Epithelial cell of prostate (primary cell): ENCODE results near the gene DKK3.

ENCODE experiments used
- DNase-seq: peaks from one replicate; pipeline ENCODE4 v3.0.0-alpha.2; 2011; ENCODE audit warnings: low read depth, low spot score
- H3K27ac ChIP-seq: fragments of 450-650 bp; 2 replicates; pipeline ENCODE4 v1.5.1; 2017; ENCODE audit warnings: mild to moderate bottlenecking

Gene DKK3

DNA sequence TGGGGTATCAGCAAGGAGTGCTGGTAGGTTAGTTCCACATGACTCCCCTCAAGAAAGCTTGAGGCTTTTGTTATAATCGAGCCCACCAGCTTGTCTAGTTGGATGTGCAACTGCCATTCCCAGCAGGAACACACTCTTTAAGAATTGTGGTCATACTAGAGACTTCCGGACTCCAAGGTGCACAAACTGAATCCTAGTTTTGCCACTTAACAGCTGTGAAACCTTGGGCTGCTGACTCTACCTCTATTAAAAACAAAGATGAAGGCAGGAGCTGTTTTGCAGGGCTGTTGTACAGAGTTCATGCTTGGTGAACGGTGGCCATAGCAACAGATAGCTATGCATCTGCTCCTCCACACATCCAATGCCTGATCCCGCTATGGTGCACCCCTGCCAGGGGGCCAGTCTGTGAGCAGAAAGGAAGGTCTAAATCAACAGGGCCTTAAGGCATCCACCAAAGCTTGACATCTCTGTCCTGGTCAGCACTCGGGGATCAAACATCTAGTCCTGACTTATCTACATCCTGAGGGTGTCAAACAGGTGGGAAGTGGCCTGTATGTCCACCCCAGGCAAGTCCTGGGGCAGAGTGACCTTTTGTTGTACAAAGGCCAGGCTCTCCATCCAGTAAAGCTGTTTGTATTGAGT is 36.4 kb downstream of the DKK3 start:
- H3K27ac ChIP-seq = no peak overlapping the region

DNA sequence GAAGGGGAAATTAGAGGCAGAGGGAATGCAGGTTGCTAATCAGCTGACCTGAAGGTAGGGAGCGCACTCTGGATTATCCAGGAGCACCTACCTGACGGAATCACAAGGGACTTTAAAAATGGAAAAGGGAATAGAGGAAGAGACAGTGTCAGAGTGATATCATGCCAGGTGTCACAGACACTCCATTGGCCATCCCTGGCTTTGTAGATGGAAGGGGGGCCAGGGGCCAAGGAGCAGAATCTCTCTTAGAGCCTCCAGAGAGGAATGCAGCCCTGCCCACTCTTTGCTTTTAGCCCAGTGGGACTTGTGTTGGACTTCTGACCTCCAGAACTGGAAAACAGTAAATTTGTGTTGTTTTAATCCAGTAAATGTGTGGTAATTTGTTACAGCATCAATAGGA is 37.9 kb downstream of the DKK3 start:
- DNase-seq = no peak
- H3K27ac ChIP-seq = no peak overlapping the region

More for the DNA sequence above, 36.4 kb downstream of the DKK3 start:
- DNase-seq = no peak

DNA sequence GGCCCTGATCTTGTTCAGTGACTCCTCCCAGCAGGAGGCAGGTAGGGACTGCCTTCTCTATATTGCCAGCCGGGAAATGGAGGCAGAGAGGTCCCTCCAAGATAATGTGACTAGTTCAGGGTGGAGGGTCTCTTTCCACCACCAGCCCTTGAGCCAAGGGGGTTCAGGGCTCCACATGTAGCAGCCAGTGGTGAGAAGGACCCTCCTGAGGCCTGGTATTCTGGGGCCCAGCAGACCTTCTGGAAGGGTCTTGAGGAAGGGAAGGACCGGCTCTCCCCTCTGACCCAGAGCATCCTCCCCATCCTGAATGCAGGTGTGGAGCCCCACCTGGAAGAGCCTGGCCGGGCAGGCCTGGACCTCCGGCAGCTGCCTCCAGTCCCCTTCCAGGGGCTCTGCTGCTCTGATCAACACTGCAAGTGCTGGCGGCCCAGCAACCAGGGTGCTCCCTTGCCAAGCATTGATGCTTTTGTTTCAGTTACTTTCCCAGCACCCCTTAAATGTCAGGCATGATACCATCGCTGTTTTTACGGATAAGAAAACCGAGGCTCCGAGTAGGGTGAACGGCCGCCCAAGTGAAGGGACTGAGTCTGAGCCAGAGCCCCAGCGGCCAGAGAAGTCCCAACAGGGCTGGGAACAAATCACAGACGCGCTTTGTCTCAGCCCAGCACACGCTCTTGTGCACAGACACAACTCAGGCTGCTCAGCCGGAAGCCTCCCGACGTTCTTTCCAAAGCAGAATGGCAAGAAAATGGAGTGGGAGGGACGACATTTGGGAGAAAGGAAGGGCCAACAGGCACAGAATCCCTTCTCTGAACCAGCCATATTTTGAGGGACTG is 38.8 kb downstream of the DKK3 start:
- DNase-seq = no peak
- no peak overlapping the region for H3K27ac ChIP-seq

DNA sequence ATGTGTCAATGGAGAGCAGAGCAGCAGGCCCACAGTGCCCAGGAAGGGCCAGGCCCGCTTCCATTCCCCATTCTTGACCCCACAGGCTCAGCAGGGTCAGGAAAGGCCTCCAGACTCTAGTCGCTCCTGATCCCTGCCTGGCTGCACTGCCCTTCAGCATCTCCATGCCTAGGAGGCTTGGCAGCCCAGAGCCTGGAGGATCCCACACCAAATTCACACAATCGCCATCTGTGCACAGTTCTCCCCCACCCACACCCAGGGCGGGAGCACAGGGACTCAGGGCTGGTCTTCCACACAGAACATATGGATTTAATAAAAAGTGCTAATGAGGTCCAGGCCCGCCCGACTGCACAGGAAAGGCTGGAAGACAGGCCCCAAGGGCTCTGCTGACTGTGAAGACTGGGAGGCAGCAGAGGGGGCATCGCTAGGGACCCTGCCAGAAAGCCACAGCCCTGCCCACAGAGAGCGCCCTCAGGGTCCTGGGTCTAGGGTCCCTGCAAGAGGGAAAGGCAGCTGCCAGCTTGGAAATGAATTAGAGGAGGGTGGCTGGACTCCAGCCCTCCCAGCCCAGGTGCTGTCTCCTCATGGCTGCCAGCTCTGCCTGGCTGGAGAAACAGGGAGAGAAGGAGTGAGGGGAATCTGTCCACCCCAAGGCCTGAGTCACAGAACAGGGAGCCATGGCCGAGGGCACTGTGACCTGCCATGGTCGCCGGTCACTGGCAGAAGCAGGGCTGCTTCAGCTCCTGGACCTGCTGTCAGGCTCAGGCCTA is 39.7 kb downstream of the DKK3 start:
- H3K27ac ChIP-seq = no peak overlapping the region
- DNase-seq = no peak

DNA sequence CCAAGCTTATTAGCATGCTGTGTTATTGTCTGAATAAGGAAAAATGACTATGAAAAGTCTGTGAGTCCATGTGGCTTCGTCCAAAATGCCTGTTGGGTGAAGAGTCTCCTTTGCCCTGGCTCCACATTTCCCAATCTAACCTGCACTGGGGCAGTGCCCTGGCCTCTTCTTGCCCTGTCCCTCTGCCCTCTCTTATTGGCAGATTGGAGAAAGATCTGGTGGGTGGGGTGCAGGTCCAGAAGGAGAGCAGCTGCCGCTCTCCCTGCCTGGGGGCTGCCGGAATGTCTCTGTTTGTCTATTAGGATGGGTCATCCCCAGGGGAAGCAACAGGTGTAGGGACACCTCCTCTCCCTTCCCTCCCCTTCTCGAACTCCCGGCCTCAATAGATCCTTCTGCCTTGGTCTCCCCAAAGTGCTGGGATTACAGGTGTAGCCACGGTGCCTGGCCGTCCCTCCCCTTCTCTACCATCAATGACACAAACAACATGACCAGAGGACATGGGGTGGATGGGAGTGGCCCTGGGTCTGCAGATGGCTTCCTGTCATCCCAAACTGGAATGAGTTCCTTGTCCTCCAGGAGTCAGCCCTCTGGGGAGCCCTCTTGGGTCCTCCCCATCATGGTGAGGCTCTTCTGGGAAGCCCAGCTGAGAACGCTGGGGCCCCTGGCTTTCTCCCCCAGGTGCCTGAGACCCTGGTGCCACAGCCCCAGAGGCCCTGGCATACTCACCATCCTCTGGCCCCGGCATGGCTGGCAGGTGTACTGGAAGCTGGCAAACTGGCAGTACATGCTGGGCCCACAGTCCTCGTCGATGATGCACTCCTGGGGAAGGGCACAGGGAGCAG is 40.5 kb downstream of the DKK3 start:
- H3K27ac ChIP-seq = no peak overlapping the region
- no peak for DNase-seq

DNA sequence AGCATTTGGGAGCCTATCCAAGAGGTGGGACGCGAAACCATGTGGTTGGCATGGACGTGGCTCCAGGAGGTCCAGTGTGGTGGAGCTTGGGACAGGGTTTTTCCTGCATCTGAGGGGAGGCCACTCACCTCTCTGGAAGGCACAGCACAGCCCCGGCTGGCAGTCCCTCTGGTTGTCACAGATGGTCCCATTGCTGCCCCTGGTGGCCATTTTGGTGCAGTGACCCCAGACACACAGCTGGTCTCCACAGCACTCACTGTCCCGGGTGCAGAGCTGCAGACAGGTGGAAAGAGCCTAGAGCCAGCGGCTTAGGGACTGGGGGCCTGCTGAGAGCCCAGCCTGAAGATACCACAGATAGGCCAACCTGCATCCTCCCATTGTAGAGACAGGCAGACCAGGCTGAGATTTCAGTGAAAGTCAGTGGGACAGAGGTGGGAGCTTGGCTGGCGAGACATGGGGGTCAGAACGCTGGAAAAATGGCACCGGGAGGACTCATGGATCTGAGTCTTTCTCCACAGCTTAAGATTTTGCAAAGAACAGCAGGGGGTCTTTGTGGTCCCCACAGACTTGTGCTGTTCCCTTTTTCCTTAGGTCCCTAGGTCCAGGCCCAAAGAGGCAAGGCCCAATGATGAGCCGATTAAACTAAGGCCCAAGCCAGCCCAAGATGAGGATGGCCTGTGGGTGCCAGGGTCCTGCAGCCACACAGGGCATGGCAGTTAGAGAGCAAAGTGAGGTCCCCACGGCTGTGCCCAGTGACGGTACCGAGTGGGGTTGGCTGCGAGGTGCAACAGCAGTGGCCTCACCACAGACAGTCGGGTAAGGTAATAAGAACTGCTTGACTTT is 41.4 kb downstream of the DKK3 start:
- no peak overlapping the region for H3K27ac ChIP-seq
- DNase-seq = no peak

DNA sequence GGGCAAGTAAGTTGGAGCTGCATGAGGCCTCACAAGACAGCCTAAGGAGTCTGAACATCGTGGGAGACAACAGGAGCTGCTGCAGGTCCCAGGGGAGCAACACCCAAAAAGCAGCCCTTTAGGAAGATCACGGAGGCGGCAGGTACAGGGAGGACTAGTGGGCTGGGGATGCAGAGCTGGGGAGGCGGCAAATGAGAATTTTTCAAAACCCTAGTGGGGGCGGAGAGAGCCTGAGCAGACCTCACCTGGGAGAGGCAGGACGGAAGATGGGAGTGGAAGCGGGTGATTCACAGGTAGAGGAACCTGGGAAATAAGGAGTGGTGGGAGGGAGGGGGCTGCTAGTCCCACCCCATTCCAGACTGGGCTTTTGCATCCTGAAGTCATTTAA is 42.1 kb downstream of the DKK3 start:
- no peak overlapping the region for H3K27ac ChIP-seq
- DNase-seq = no peak

DNA sequence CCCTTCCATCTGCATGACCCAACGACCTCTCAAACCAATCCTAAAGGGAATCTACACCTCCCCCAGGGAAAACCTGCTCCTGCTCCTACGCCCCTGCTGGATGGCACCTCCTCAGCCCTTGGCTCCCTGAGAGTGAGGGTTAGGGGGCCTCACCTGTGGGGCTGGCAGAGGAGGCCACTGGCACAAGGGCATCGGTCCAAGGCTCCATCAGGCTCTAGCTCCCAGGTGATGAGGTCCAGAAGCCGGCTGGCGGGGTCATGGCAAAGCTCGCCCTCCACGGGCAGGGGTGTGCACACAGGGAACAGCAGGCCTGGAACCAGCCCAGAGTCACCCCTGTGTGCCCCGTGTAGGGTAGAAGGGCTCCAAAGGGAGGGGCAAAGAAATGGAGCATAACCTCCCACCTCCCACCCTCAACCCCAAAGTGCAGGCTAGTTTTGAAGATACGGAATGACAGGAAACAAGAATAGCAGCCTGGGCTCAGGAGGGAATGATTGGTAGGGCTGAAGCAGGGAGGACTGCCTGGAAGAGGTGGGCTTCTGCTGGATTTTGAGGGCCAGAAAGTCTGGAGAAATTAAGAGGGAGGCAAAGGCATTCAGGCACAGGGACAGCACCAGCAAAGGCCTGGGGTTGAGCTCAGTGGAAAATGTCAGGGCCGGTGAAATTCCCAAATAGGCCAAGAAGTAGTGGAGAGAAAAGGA is 42.6 kb downstream of the DKK3 start:
- no peak overlapping the region for H3K27ac ChIP-seq
- DNase-seq = no peak

DNA sequence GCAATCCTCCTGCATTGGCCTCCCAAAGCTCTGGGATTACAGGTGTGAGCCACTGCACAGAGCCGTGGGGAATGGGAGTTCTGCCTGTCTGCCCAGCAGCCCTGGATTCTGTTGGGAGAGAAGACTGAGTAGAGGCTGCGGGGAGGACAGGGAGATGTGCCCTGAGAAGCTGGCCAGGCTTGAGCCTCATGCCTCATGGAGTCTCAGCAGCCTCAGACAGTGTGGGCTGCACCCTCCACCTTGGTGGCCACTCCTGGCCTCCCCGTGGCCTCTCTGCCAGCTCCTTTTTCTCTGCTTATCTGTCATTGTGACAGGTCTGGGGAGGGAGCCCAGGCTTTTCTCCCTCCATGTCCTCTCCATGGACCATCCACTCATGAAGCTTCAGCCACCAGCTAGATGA is 43.2 kb downstream of the DKK3 start:
- no peak overlapping the region for H3K27ac ChIP-seq
- DNase-seq = no peak

DNA sequence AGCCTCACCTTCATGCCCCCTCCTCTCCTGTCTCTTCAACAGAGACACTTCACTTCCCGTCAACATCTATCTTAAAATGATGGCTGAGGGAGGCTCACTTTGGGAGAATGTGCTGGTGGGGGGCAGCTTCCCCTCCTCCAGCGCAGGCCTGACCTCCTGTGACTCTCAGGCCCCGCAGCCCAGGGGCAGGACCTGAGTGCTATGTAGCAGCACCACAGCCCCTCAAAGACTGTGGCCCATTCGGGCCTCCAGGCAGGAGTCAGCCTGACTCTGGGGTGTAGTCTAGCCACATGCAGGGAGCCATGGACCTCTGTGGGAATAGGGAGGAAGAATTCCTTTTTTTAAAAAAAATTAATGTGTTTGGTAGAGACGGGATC is 43.7 kb downstream of the DKK3 start:
- no peak for DNase-seq
- H3K27ac ChIP-seq = no peak overlapping the region

DNA sequence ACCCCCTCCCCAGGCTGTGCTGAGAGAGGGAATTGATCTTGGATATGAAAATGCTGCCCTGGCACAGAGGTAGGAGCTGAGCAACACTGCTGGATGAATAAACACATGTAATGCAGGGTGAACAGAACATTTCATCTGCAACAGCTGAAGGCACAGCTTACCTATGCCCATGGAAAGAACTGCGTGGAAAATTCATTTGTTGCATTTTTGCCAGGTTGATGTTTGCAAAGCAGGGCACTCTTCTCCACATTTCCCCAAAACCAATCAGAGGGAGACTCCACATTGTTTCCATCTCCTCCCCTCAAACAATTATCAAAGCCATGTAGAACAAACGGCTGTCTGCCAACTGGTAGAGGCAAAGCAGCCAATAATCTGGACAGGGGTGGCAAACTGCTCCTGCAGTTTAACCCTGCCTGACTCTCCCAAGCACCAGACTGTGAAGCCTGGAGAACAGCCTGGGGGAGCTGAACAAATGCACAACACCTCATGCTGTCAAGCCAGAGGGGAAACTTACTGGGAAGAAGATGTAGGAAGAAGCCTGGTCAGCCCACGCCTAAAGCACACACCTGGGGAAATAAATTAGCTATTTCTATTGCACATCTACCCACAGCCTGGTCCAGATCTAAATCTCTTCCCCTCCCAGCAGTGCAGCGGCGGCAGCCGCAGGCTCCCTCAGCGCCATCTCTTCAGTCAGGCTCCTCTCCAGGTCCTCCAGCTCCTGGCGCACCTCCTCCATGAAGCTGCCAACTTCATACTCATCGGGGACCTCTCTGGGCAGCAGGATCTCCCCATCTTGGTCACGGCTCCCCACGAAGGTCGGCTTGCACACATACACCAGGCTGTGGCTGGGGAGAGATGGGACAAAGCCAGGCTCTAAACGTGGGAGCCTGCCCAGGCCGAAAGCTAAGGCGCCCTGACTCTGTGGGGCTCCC is 44.3 kb downstream of the DKK3 start:
- H3K27ac ChIP-seq = no peak overlapping the region
- DNase-seq = no peak

DNA sequence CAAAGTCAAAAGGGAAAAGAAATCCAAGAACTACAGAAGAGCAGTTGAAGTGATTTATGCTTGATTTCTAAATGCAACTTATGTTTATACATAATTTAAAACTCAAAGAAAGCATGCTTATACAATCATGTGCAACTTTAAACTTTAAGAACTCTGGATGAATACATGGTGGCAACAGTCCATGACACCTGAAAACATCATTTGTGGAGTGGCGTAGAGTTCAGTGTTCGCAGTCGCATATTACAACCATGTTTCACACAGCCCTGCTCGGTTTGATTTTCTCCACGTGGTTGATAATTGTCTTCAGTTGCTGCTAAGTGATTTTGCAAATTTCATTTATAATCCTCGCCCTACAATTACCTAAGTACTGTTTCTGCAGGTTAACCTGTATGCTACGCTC is 45.4 kb downstream of the DKK3 start:
- H3K27ac ChIP-seq = no peak overlapping the region
- no peak for DNase-seq

DNA sequence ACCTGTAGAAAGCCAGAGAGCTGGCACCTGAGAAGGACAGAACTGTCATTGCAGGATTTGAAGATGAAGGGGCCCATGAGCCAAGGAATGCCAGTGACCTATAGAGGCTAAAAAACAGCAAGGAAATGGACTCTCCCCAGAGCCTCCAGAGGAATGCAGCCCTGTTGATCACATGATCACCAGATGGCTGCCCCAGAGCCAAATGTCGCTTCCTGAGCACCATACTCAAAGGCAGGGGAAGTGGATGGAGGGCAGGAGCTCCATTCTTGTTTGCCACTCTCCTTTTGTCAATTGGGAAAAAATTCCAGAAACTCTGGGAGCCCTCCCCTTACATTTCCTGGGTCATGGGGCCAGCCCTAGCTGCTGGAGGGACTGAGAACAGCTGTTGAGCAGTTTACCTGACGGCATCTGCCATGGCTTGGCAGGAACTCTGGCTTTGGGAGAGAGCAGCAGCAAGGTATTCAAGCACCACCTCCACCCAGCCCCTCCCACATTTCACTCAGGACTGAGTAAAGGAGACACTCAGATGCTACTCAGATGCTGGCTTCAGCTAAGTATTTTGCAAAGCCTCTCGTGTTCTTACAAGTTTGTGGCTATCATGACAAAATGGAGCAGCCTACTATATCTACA is 46.9 kb downstream of the DKK3 start:
- DNase-seq = no peak
- H3K27ac ChIP-seq = no peak overlapping the region

DNA sequence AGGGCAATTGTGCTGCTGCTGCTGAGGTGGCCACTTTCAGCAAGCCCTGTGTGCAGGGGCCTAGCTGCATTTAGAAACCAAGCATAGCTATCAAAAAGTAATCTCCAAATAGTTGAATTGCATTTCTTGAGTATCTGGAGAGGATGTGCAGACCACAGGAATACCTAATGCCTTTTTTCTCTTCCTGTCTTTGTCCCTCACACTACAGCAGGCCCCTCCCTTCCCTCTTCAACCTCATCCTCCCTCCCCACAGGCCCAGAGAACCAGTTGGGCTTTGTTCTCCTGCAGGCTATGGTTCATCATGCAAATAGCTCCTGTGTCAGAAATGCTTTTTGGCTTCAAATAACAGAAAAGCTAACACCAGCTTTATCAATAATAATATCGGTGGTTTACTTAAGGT is 47.7 kb downstream of the DKK3 start:
- H3K27ac ChIP-seq = no peak overlapping the region
- DNase-seq = no peak

DNA sequence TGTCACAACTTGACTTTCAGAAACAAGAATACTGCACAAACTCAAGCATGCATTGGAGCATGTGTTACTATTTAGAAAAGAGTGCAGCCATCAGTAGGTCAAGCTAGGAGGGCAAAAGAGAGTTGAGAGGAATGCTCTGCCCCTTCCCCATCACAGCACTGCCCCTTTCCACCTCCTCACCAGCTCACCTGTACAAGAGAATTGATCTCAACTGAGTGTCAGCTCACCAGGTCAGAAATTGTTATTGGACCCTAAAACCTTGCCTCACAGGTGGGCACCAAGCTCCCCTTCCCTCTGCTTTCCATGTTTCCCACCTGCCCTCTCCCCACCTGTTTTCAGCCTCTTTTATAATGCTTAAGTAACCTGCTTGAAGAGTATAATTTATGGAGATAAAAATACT is 48.8 kb downstream of the DKK3 start:
- no peak overlapping the region for H3K27ac ChIP-seq
- no peak for DNase-seq

DNA sequence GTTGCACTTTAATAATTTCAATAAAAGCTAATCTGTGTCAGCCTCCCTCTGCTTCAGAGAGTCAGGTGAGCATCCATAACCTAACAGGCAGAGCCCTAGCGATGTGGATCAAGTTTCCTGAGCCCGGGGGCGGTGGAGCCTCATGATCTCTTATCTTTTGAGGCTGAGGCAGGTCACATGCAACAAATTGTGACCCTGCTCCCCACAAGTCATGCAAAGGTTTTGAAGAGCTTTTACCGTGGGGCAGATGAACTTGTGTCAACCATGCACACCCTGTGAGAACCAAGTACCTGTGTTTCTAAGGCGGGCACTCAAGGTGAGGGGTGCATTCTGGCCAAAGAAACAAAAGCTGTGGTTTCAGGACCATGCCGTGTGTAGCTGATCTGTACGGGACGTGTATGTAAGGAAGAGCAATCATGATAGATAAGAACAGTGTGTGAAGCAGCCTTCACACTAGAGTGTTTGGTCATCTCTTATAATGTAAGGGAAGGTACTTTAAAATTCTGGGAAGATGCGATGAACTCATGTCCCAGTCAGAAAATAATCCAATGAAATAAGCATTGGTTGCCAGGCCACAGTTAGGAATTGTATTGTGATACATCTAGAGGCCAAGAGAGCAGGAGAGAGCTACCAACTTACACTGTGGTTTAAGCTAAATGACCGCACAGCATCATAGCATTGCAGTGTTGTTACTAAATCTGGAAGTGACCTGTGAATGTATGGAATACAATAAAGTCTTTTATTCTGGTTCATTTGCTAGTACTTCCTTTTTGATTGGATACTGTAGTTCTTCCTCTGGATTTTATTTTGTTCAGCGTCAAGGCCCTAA is 49.8 kb downstream of the DKK3 start:
- no peak overlapping the region for H3K27ac ChIP-seq

DNA sequence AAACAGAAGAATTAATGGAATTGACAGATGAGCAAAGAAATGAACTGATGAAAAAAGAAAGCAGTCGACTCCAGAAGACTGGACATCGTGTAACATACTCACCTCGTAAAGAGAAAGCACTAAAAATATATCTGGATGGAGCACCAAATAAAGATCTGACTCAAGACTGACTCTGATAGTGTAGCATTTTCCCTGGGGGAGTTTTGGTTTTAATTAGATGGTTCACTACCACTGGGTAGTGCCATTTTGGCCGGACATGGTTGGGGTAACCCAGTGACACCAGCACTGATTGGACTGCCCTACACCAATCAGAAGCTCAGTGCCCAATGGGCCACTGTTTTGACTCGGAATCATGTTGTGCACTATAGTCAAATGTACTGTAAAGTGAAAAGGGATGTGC is 52.4 kb downstream of the DKK3 start:
- no peak overlapping the region for H3K27ac ChIP-seq
- no peak for DNase-seq

More for the DNA sequence above, 49.8 kb downstream of the DKK3 start:
- no peak for DNase-seq
